Stomach (tissue), 9 donors: ENCODE measurements around the gene CPA3. TPM values are rescaled to one million over a fixed set of nuclear protein-coding genes. Genes with fewer than 3 reads are reported as not detected.

Experiments
- DNase-seq, 2 donors: peaks; one replicate each; pipeline versions ENCODE4 v3.0.0 to v3.0.0-alpha.2; 2013 to 2019
- H3K27ac ChIP-seq, 5 donors: fragments of 200-600 bp in 4 of 5; sonication (generic) in 4 of 5; one replicate each; pipeline ENCODE4 v1.5.1; 2013 to 2019; ENCODE audit warnings: mild to moderate bottlenecking in 1 of 5, moderate library complexity in 1 of 5
- H3K27me3 ChIP-seq, 3 donors: fragments of 200-600 bp; sonication (generic); one replicate each; pipeline ENCODE4 v1.5.1; 2017 to 2019; ENCODE audit warnings: mixed run types in 1 of 3
- H3K36me3 ChIP-seq, 4 donors: fragments of 200-600 bp; sonication (generic); 1 replicate in 3 of 4; 2 replicates in 1 of 4; pipeline ENCODE4 v1.5.1; 2016 to 2019
- H3K4me1 ChIP-seq, 4 donors: fragments of 200-600 bp; sonication (generic); one replicate each; pipeline ENCODE4 v1.5.1; 2016 to 2019
- H3K4me3 ChIP-seq, 4 donors: fragments of 200-600 bp; sonication (generic) in 3 of 4; one replicate each; pipeline ENCODE4 v1.5.1; 2016 to 2019; ENCODE audit warnings: mild to moderate bottlenecking in 1 of 4
- H3K9me3 ChIP-seq, 4 donors: fragments of 200-600 bp; sonication (generic); one replicate each; pipeline ENCODE4 v1.5.1; 2016 to 2019
- CTCF ChIP-seq, 7 experiments: fragments of 450-650 bp in 4 of 7; fragments of 200-600 bp in 3 of 7; sonication (generic) in 3 of 7; IDR thresholded peaks; one replicate each; pipeline ENCODE4 v1.5.1; 2016 to 2019; ENCODE audit warnings: antibody characterized with exemption in 7 of 7, control low read depth in 2 of 7, mild to moderate bottlenecking in 1 of 7
- EP300 ChIP-seq: sonication (generic); formaldehyde crosslinking; IDR thresholded peaks from one replicate; pipeline ENCODE4 v1.6.1; 2017; ENCODE audit warnings: antibody characterized with exemption
- POLR2A ChIP-seq, 4 donors: fragments of 450-650 bp; IDR thresholded peaks; one replicate each; pipeline ENCODE4 v1.6.1; 2016; ENCODE audit warnings: antibody characterized with exemption in 4 of 4, control low read depth in 2 of 4, mild to moderate bottlenecking in 1 of 4, moderate library complexity in 1 of 4
- POLR2AphosphoS5 ChIP-seq, 3 donors: sonication (generic); formaldehyde crosslinking; IDR thresholded peaks; one replicate each; pipeline ENCODE4 v1.6.1; 2016; ENCODE audit warnings: antibody characterized with exemption in 3 of 3
- whole genome bisulfite sequencing, 5 donors: extraction: QIAGEN DNeasy Blood & Tissue Kit in 3 of 5; methylation state at CpG; one replicate each; pipeline versions ENCODE4 v1.1.5 to v1.1.7; 2013 to 2018; 5-methylcytosine and 5-hydroxymethylcytosine counted together
- intact Hi-C: fragments of 100-400 bp; cut with DNase I; formaldehyde crosslinking; loops from one replicate; pipeline ENCODE4 v1.15.1; 2023; ENCODE audit warnings: low total_unique reads
- polyA plus RNA-seq, 3 donors: library from polyadenylated mRNA; stranded (reverse); fragments of 200-250 nt; gene quantifications; one replicate each; pipeline ENCODE4 v1.2.3, GENCODE V29; 2013
- total RNA-seq, 5 donors: library from RNA; depleted of rRNA; stranded (reverse); fragments of >200 nt; gene quantifications; one replicate each; pipeline versions ENCODE4 v1.1.0 to v1.2.3, GENCODE V29; 2014 to 2016
- donor health status: healthy with polysubstance abuse.
- donor health status: Bipolar disorder and iron deficiency.
- donor health status: healthy.

Gene CPA3
- total and polyA plus RNA-seq, 8 donors = 1.1 to 29.6 (median 19.8) TPM; not detected in 3

DNA sequence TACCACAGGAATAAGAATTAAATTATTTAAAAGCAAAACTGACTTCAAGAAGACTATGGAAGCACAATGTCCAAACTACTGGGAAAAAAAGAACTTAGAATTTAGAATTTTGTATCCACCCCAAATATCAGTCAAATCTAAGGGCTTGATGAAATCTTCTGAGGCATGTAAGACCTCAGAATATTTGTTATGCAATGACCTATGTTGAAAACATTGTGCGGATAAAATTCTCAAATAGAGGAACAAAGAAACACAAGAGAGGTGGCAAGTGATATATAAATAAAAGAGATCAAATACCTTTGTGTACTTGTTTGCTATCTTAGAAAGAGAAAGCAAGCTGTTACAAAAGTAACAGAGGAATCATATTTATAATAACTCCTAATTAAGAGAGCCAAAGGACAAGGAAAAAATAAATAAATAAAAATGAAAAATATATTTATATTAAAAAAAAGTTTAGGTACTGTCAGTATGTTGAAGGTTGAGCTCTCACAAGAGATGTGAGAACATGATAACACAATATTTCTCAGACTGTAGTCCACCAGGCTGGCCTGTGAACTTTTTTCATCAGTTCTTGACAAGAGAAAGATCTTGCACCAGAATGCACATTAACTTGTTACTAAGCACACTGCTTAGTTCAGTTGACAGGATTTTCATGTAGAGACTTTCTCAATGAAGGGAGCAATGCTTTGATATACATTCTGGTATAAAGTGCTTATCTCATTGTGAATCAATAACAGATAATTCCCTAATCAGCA lies 50.0 kb downstream of the CPA3 start:
- no peak overlapping the region for H3K4me3 ChIP-seq
- 59 to 77% (median 71%) methylated on average over 1 of the region's 1 CpG for WGBS, 5 donors
- TF ChIP-seq CTCF (IDR thresholded peaks at IDR 0.05) (no peak), POLR2A (IDR thresholded peaks at IDR 0.05) (no peak), POLR2AphosphoS5 (IDR thresholded peaks at IDR 0.05) (no peak), EP300 (no peak)
- H3K9me3 ChIP-seq = peaks cover 0 to 5% (median 0%) of the 10 kb centered on the region in 4 donors
- intact Hi-C loops = no loop called here
- no peaks in the 10 kb centered on the region for H3K27me3 ChIP-seq
- DNase-seq = no peak
- no peak overlapping the region for H3K27ac ChIP-seq
- no peaks in the 10 kb centered on the region for H3K36me3 ChIP-seq
- no peaks in the 10 kb centered on the region for H3K4me1 ChIP-seq

DNA sequence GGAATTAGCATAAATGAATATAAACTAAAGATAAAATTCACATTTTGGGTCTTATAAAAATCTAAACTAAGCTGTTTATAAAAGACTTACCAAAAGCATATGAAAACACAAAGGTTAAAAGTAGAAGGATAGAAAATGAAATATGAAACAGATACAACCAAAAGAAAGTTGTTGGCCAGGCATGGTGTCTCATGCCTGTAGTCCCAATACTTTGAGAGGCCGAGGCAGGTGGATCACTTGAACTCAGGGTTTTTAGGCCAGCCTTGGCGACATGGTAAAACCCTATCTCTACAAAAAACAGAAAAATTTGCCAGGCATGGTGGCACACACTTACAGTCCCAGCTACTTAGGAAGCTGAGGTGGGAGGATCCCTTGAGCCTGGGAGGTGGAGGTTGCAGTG lies 51.0 kb downstream of the CPA3 start:
- Histone ChIP-seq H3K36me3 (no peaks in the 10 kb centered on the region), H3K4me1 (no peaks in the 10 kb centered on the region), H3K27me3 (no peaks in the 10 kb centered on the region), H3K9me3 (peaks cover 0 to 7% (median 2%) of the 10 kb centered on the region in 4 donors), H3K27ac (no peak overlapping the region), H3K4me3 (no peak overlapping the region)
- no peak for DNase-seq
- intact Hi-C loops = no loop called here
- 90 to 100% (median 96%) methylated on average over 2 of the region's 2 CpGs for WGBS, 5 donors
- TF ChIP-seq EP300 = no peak
- no peak for TF ChIP-seq POLR2A (IDR thresholded peaks at IDR 0.05)
- TF ChIP-seq POLR2AphosphoS5 (IDR thresholded peaks at IDR 0.05) = no peak
- no peak for TF ChIP-seq CTCF (IDR thresholded peaks at IDR 0.05)

GRCh38 chr3:148922467-148922866 lies 57.4 kb downstream of the CPA3 start:
- TF ChIP-seq EP300 (no peak), POLR2AphosphoS5 (IDR thresholded peaks at IDR 0.05) (no peak), POLR2A (IDR thresholded peaks at IDR 0.05) (no peak), CTCF (IDR thresholded peaks at IDR 0.05) (no peak)
- DNase-seq = no peak

GRCh38 chr3:148923592-148923991 lies 58.5 kb downstream of the CPA3 start:
- peaks cover 0 to 7% (median 2%) of the 10 kb centered on the region in 4 donors for H3K9me3 ChIP-seq
- H3K27me3 ChIP-seq = no peaks in the 10 kb centered on the region
- H3K4me3 ChIP-seq = no peak overlapping the region
- H3K27ac ChIP-seq = no peak overlapping the region
- no peak for DNase-seq
- H3K36me3 ChIP-seq = no peaks in the 10 kb centered on the region
- no peaks in the 10 kb centered on the region for H3K4me1 ChIP-seq
- intact Hi-C loops = no loop called here
- TF ChIP-seq CTCF (IDR thresholded peaks at IDR 0.05) = no peak
- TF ChIP-seq POLR2A (IDR thresholded peaks at IDR 0.05) = no peak
- no peak for TF ChIP-seq POLR2AphosphoS5 (IDR thresholded peaks at IDR 0.05)
- TF ChIP-seq EP300 = no peak

More at GRCh38 chr3:148922467-148922866, 57.4 kb downstream of the CPA3 start:
- H3K36me3 ChIP-seq = no peaks in the 10 kb centered on the region
- peaks cover 0 to 7% (median 2%) of the 10 kb centered on the region in 4 donors for H3K9me3 ChIP-seq
- no peaks in the 10 kb centered on the region for H3K27me3 ChIP-seq
- H3K4me3 ChIP-seq = no peak overlapping the region
- H3K4me1 ChIP-seq = no peaks in the 10 kb centered on the region
- no peak overlapping the region for H3K27ac ChIP-seq
- intact Hi-C loops = no loop called here
- WGBS, 5 donors = 81 to 93% (median 90%) methylated on average over 1 of the region's 1 CpG
